RWPE2 (cell line): ENCODE data around the gene ZNF219.
A peak's percentile ranks its signal among the peaks of the same experiment; 100 is the strongest.
"Not testable (repeated sequence)": the region's sequence is repeated elsewhere in the genome, so short reads cannot be mapped to it uniquely, and the experiment has no call there.

Experiments
- ATAC-seq: fragments of 200-7000 bp; cut with Tn5 transposase; 3 replicates; pipeline ENCODE4 v1.9.1; 2021; ENCODE audit warnings: low read depth
- DNase-seq: peaks from one replicate; pipeline ENCODE4 v3.0.0-alpha.2; 2020; ENCODE audit warnings: low spot score
- H3K27ac ChIP-seq: fragments of 450-650 bp; 2 replicates; pipeline ENCODE4 v1.5.1; 2017; ENCODE audit warnings: mild to moderate bottlenecking; ENCODE audit not compliant: poor library complexity, severe bottlenecking
- H3K27me3 ChIP-seq: fragments of 250-450 bp; sonication (Bioruptor Pico); 2 replicates; pipeline ENCODE4 v1.5.1; 2021; ENCODE audit warnings: mild to moderate bottlenecking, moderate library complexity; ENCODE audit not compliant: insufficient read depth, poor library complexity, severe bottlenecking
- H3K36me3 ChIP-seq: fragments of 250-450 bp; sonication (Bioruptor Pico); 2 replicates; pipeline ENCODE4 v1.5.1; 2020; ENCODE audit warnings: low read depth, mild to moderate bottlenecking, moderate library complexity
- H3K4me1 ChIP-seq: fragments of 250-450 bp; sonication (Bioruptor Pico); 2 replicates; pipeline ENCODE4 v1.5.1; 2021; ENCODE audit warnings: mild to moderate bottlenecking, moderate library complexity; ENCODE audit not compliant: insufficient read depth, poor library complexity, severe bottlenecking
- H3K4me3 ChIP-seq: fragments of 250-450 bp; sonication (Bioruptor Pico); 2 replicates; pipeline ENCODE4 v1.5.1; 2021; ENCODE audit warnings: mild to moderate bottlenecking, moderate library complexity; ENCODE audit not compliant: severe bottlenecking
- H3K9me3 ChIP-seq: fragments of 250-450 bp; sonication (Bioruptor Pico); 2 replicates; pipeline ENCODE4 v1.5.1; 2021; ENCODE audit warnings: mild to moderate bottlenecking, moderate library complexity; ENCODE audit not compliant: severe bottlenecking
- TF ChIP-seq, protein P1 (sequence below): fragments of 450-650 bp; IDR thresholded peaks from one replicate; pipeline ENCODE4 v1.5.1; 2017; ENCODE audit warnings: mild to moderate bottlenecking, moderate library complexity; ENCODE audit not compliant: poor library complexity, severe bottlenecking

ZNF219 gene

DNA sequence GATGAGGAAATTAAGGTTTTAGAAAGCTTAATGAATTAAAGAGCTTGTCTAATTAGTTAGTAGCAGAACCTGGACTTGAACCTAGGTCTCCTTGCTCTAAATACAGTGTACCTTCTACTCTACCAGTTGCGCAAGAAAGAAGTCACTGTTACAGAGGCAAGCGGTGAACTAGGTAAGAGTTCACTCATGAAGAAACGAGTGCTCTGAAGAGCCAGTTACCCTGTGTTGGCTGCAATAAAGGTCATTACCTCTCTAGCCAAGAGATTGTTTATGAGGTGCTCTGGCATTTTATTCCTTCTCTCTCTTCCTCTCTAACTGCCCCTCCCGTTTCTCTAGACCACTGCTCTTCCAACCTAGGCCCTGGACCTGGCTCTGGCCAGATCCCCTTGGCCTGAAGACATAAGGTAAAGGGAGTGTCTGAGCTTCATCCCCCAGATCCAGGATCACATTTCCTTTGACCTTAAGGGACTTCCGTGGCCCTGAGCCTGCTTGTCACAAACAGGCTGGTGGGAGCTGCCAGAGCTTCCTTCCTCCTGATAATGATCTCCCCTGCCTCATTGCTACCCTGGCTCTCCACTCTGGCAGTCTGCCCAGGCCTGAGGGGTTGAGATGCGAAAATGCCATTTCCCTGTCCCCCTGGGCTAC lies 54.4 kb downstream of the ZNF219 start:
- Histone ChIP-seq H3K4me1 (peaks cover 33% of the 10 kb centered on the region), H3K27ac (no peak overlapping the region), H3K4me3 (no peak overlapping the region), H3K27me3 (no peaks in the 10 kb centered on the region), H3K9me3 (no peaks in the 10 kb centered on the region), H3K36me3 (no peaks in the 10 kb centered on the region)
- ATAC-seq (no peak), DNase-seq (no peak)
- TF ChIP-seq, protein P1, sequence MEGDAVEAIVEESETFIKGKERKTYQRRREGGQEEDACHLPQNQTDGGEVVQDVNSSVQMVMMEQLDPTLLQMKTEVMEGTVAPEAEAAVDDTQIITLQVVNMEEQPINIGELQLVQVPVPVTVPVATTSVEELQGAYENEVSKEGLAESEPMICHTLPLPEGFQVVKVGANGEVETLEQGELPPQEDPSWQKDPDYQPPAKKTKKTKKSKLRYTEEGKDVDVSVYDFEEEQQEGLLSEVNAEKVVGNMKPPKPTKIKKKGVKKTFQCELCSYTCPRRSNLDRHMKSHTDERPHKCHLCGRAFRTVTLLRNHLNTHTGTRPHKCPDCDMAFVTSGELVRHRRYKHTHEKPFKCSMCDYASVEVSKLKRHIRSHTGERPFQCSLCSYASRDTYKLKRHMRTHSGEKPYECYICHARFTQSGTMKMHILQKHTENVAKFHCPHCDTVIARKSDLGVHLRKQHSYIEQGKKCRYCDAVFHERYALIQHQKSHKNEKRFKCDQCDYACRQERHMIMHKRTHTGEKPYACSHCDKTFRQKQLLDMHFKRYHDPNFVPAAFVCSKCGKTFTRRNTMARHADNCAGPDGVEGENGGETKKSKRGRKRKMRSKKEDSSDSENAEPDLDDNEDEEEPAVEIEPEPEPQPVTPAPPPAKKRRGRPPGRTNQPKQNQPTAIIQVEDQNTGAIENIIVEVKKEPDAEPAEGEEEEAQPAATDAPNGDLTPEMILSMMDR: no peak

DNA sequence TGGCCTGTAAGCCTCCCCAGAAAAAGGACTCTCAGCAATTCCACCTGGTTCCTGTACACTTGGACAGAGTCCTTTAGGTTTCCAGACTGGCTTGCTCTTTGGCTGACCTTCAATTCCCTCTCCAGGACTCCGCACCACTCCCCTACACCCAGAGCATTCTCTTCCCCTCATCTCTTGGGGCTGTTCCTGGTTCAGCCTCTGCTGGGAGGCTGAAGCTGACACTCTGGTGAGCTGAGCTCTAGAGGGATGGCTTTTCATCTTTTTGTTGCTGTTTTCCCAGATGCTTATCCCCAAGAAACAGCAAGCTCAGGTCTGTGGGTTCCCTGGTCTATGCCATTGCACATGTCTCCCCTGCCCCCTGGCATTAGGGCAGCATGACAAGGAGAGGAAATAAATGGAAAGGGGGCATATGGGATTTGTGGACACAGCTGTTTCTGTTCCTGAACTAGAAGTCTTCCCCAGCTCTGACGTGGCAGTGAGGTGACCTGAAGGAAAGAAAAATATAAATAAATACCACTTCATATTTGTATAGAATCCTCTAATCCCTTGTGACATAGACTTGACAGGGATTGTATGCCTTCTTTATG lies 55.0 kb downstream of the ZNF219 start:
- Histone ChIP-seq H3K4me1 (peaks cover 33% of the 10 kb centered on the region), H3K9me3 (no peaks in the 10 kb centered on the region), H3K36me3 (no peaks in the 10 kb centered on the region), H3K4me3 (no peak overlapping the region), H3K27ac (no peak overlapping the region), H3K27me3 (no peaks in the 10 kb centered on the region)
- DNase-seq: no peak
- ATAC-seq: no peak
- TF ChIP-seq, protein P1: no peak

GRCh38 chr14:21042918-21043317 lies 55.5 kb downstream of the ZNF219 start:
- no peaks in the 10 kb centered on the region for H3K36me3 ChIP-seq
- TF ChIP-seq, protein P1: no peak
- DNase-seq: no peak
- H3K27me3 ChIP-seq: no peaks in the 10 kb centered on the region
- H3K4me3 ChIP-seq: no peak overlapping the region
- H3K4me1 ChIP-seq: peaks cover 33% of the 10 kb centered on the region
- H3K9me3 ChIP-seq: no peaks in the 10 kb centered on the region
- ATAC-seq: no peak
- peak overlapping the region; percentile 83 for H3K27ac ChIP-seq

DNA sequence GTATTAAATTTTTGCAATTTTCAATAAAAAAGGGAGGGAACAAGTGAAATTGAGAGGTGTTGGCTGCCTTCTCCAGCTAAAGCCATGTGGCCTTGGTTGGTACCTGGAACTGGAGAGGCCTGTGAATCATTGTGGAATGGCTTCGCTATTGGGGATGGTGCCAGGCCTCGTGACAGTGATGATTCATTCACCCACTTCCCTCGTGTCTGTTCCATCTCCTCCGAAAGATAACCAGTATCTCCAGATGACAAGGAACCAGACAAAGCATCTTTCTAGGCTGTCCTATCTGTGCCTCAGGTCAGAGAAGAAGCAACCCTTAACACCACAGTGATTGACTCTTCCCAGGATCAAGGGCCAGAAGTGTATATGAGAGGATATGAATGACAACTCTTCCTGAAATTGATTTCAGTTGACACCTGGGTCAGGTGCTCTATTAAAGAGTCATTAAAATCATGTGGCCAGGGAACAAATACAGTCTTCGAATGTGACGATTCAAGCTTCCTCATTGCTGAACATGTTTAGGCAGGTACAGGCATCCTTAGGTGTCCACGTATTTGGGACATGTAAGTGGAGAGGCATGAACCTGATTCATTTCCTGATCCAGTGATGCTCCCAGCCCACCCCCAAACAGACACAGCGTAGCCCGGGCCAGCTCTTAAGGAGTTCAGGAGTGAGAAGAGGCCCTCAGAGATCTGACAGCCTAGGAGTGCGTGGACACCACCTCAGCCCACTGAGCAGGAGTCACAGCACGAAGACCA lies 56.6 kb downstream of the ZNF219 start, which contains the start of gene RNASE7:
RNASE7 (plus strand) TSS at position 687 of the 758 bp plus-strand sequence. CDS start 631 bp downstream, outside the sequence.
- H3K36me3 ChIP-seq: no peaks in the 10 kb centered on the region
- ATAC-seq: peak; percentile 92
- H3K9me3 ChIP-seq: no peaks in the 10 kb centered on the region
- H3K4me1 ChIP-seq: peaks cover 33% of the 10 kb centered on the region
- no peaks in the 10 kb centered on the region for H3K27me3 ChIP-seq
- peak within 1 kb of the TSS; percentile 83 for H3K27ac ChIP-seq
- TF ChIP-seq, protein P1: no peak
- peak; percentile 86 for DNase-seq
- peak within 1 kb of the TSS; percentile 5 for H3K4me3 ChIP-seq

DNA sequence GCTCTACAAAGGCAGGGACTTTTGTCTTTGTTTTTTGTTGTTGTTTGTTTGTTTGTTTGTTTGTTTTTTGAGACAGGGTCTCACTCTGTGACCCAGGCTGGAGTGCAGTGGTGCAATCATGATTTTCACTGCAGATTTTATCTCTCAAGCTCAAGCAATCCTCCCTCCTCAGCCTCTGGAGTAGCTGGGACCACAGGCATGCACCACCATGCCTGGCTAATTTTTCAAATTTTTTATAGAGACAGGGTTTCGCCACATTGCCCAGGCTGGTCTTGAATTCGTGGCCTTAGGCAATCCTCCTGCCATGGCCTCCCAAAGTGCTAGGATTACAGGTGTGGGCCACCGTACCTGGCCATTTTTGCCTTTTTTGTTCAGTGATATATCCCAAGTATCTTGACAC lies 57.5 kb downstream of the ZNF219 start:
- DNase-seq, H3K4me3 ChIP-seq, ATAC-seq, H3K9me3 ChIP-seq, H3K36me3 ChIP-seq, H3K27me3 ChIP-seq: not testable (repeated sequence)
- Histone ChIP-seq H3K4me1 (peaks cover 33% of the 10 kb centered on the region), H3K27ac (peak overlapping the region; percentile 83)
